Stimulated activated CD4-positive, alpha-beta T cell treated with anti-CD3 and anti-CD28 coated beads, Interleukin-4, amount 100 ng/mL, for 48 hours (primary cell): ENCODE results near the gene DPF3.

ENCODE experiments used
- DNase-seq, 2 donors: peaks; one replicate each; pipeline ENCODE4 v3.0.0-alpha.2; 2020; ENCODE audit warnings: low read depth in 2 of 2

The DPF3 gene

GRCh38 chr14:72646861-72647528 lies 246.9 kb downstream of the DPF3 start:
- DNase-seq = no peak

- DNase-seq = no peak
Observed at GRCh38 chr14:72645706-72646105, 248.2 kb downstream of the DPF3 start.

GRCh38 chr14:72644758-72645489 lies 249.0 kb downstream of the DPF3 start:
- DNase-seq = no peak

- no peak for DNase-seq
Observed at GRCh38 chr14:72644038-72644437, 249.9 kb downstream of the DPF3 start.

GRCh38 chr14:72643317-72643801 lies 250.5 kb downstream of the DPF3 start:
- no peak for DNase-seq

GRCh38 chr14:72640911-72641485 lies 252.9 kb downstream of the DPF3 start:
- no peak for DNase-seq

GRCh38 chr14:72638021-72638420 lies 255.9 kb downstream of the DPF3 start:
- DNase-seq = no peak

GRCh38 chr14:72636871-72637270 lies 257.0 kb downstream of the DPF3 start:
- no peak for DNase-seq

GRCh38 chr14:72636094-72636493 lies 257.8 kb downstream of the DPF3 start:
- no peak for DNase-seq

- DNase-seq = no peak
Observed at GRCh38 chr14:72634691-72635616, 258.9 kb downstream of the DPF3 start.

- no peak for DNase-seq
Observed at GRCh38 chr14:72633551-72633950, 260.4 kb downstream of the DPF3 start.

- no peak for DNase-seq
Observed at GRCh38 chr14:72632727-72633126, 261.2 kb downstream of the DPF3 start.

GRCh38 chr14:72631401-72631800 lies 262.5 kb downstream of the DPF3 start:
- DNase-seq = no peak

- DNase-seq = no peak
Observed at GRCh38 chr14:72630374-72630773, 263.5 kb downstream of the DPF3 start.

GRCh38 chr14:72629534-72629933 lies 264.4 kb downstream of the DPF3 start:
- DNase-seq = no peak

- no peak for DNase-seq
Observed at GRCh38 chr14:72625689-72626088, 268.2 kb downstream of the DPF3 start.

- DNase-seq = no peak
Observed at GRCh38 chr14:72621387-72622065, 272.4 kb downstream of the DPF3 start.

GRCh38 chr14:72619881-72620280 lies 274.0 kb downstream of the DPF3 start:
- DNase-seq = no peak

- no peak for DNase-seq
Observed at GRCh38 chr14:72619111-72619571, 274.8 kb downstream of the DPF3 start.

GRCh38 chr14:72618424-72618823 lies 275.5 kb downstream of the DPF3 start:
- DNase-seq = no peak

- DNase-seq = no peak
Observed at GRCh38 chr14:72617391-72618031, 276.4 kb downstream of the DPF3 start.
